ENCODE results near the gene RNASEH2B. TPM values are rescaled to one million over a fixed set of nuclear protein-coding genes. Genes with fewer than 3 reads are reported as not detected.

RNASEH2B gene
- total RNA-seq, 2 experiments from 2014 or later = 225 to 322 TPM

Other genes starting within 250 kb of the RNASEH2B start
- gene DLEU7, start 66.1 kb upstream of the RNASEH2B start, total RNA-seq (2014; rRNA removed; shearing (Covaris generic)) = not detected in 2 replicates
- not detected in 2 replicates for gene DLEU7, start 66.1 kb upstream of the RNASEH2B start, total RNA-seq (2022)
- not detected in 2 replicates for gene C13orf42, start 201.5 kb downstream of the RNASEH2B start, total RNA-seq (2014; rRNA removed; shearing (Covaris generic))
- not detected in 2 replicates for gene C13orf42, start 201.5 kb downstream of the RNASEH2B start, total RNA-seq (2022)